Measurements from ENCODE around the gene CLIC3.

GRCh38 chr9:137035937-137036336, 39.6 kb upstream of the CLIC3 start:
- TF ChIP-seq CTCF (IDR thresholded peaks at IDR 0.05) = no peak
- TF ChIP-seq EZH2 (IDR thresholded peaks at IDR 0.05; ENCODE audit: borderline replicate concordance, insufficient read depth, low read depth, low read length, poor library complexity, severe bottlenecking) = no peak

All from B cell (primary cell).